DND-41 (cell line): ENCODE data around the gene CHMP4B.

ENCODE experiments used
- ATAC-seq: fragments of 200-7000 bp; cut with Tn5 transposase; 3 replicates; pipeline ENCODE4 v1.9.1; 2021; ENCODE audit warnings: low read depth; ENCODE audit not compliant: insufficient read depth
- DNase-seq: peaks from one replicate; pipeline ENCODE4 v3.0.0-alpha.2; 2020
- H2AFZ ChIP-seq: 2 replicates; pipeline ENCODE4 v1.6.0; 2012; ENCODE audit warnings: low read depth, low read length
- H3K27ac ChIP-seq: 2 replicates; pipeline ENCODE4 v1.5.1; 2012; ENCODE audit warnings: low read length, inconsistent platforms
- H3K27me3 ChIP-seq: fragments of 200-600 bp; sonication (generic); 2 replicates; pipeline ENCODE4 v1.6.0; 2012; ENCODE audit warnings: low read length, mild to moderate bottlenecking, inconsistent platforms; ENCODE audit not compliant: insufficient read depth, poor library complexity
- H3K36me3 ChIP-seq: 2 replicates; pipeline ENCODE4 v1.5.1; 2012; ENCODE audit warnings: low read length, inconsistent platforms; ENCODE audit not compliant: insufficient read depth
- H3K4me1 ChIP-seq: 2 replicates; pipeline ENCODE4 v1.5.1; 2012; ENCODE audit warnings: mild to moderate bottlenecking, low read length; ENCODE audit not compliant: insufficient read depth
- H3K4me2 ChIP-seq: 2 replicates; pipeline ENCODE4 v1.6.0; 2012; ENCODE audit warnings: mild to moderate bottlenecking, moderate library complexity, low read length, inconsistent platforms; ENCODE audit not compliant: insufficient read depth
- H3K4me3 ChIP-seq, 2 experiments: fragments of 200-600 bp in 1 of 2; shearing (Covaris generic) in 1 of 2; 2 replicates each; pipeline ENCODE4 v1.5.1; 2012 to 2016; ENCODE audit warnings: inconsistent platforms in 2 of 2, low read length in 2 of 2, mild to moderate bottlenecking in 2 of 2, low read depth in 1 of 2, moderate library complexity in 1 of 2
- H3K79me2 ChIP-seq: 2 replicates; pipeline ENCODE4 v1.6.0; 2012; ENCODE audit warnings: low read length, inconsistent platforms; ENCODE audit not compliant: insufficient read depth
- H3K9ac ChIP-seq: 2 replicates; pipeline ENCODE4 v1.6.0; 2012; ENCODE audit warnings: low read depth, mild to moderate bottlenecking, inconsistent platforms, low read length, moderate library complexity
- H3K9me3 ChIP-seq: 2 replicates; pipeline ENCODE4 v1.5.1; 2012; ENCODE audit warnings: low read length, moderate library complexity, mild to moderate bottlenecking, inconsistent platforms; ENCODE audit not compliant: insufficient read depth, severe bottlenecking
- H4K20me1 ChIP-seq: 2 replicates; pipeline ENCODE4 v1.6.0; 2012; ENCODE audit warnings: low read length; ENCODE audit not compliant: insufficient read depth
- CTCF ChIP-seq: IDR thresholded peaks from 2 replicates; pipeline ENCODE4 v1.5.1; 2012; ENCODE audit warnings: borderline replicate concordance, low read length, moderate library complexity, mild to moderate bottlenecking; ENCODE audit not compliant: poor library complexity, severe bottlenecking; ENCODE audit errors: extremely low read depth
- EZH2 ChIP-seq: IDR thresholded peaks from 3 replicates; pipeline ENCODE4 v1.6.1; 2012; ENCODE audit warnings: borderline replicate concordance, low read depth, mild to moderate bottlenecking, moderate library complexity, low read length, inconsistent platforms; ENCODE audit not compliant: severe bottlenecking

CHMP4B gene

DNA sequence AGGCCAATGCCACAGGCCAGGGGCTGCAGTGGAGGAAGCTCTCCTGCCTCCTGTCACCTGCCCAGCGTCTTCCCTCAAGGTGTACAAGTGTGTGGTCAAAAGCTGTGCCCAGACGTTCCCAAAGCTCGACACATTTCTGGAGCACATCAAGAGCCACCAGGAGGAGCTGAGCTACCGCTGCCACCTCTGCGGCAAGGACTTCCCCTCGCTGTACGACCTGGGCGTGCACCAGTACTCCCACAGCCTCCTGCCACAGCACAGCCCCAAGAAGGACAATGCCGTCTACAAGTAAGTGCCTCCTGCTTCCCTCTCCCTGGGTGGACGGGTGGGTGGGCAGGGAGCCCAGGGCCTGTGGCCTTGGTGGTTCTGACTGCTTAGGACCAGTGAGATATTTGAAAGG is 41.1 kb upstream of the CHMP4B start:
- no peak for ATAC-seq
- Histone ChIP-seq H3K9me3 (no peaks in the 10 kb centered on the region), H4K20me1 (no peaks in the 10 kb centered on the region), H3K79me2 (no peaks in the 10 kb centered on the region), H3K4me2 (no peak overlapping the region), H3K9ac (no peak overlapping the region), H3K4me1 (no peaks in the 10 kb centered on the region), H3K27me3 (no peaks in the 10 kb centered on the region), H3K4me3 (no peak overlapping the region), H3K27ac (no peak overlapping the region), H2AFZ (no peak overlapping the region), H3K36me3 (no peaks in the 10 kb centered on the region)
- no peak for TF ChIP-seq CTCF
- TF ChIP-seq EZH2, result no peak
- DNase-seq, result no peak

- TF ChIP-seq EZH2 (no peak), CTCF (no peak)
- Histone ChIP-seq H3K4me1 (no peaks in the 10 kb centered on the region), H3K9me3 (no peaks in the 10 kb centered on the region), H3K9ac (no peak overlapping the region), H4K20me1 (no peaks in the 10 kb centered on the region), H3K4me2 (no peak overlapping the region), H2AFZ (no peak overlapping the region), H3K27me3 (no peaks in the 10 kb centered on the region), H3K79me2 (no peaks in the 10 kb centered on the region), H3K36me3 (no peaks in the 10 kb centered on the region), H3K27ac (no peak overlapping the region), H3K4me3 (no peak overlapping the region)
- no peak for ATAC-seq
- DNase-seq, result no peak
These were observed 39.2 kb upstream of the CHMP4B start for GRCh38 chr20:33771938-33772337.

GRCh38 chr20:33772439-33772838 is 38.7 kb upstream of the CHMP4B start:
- TF ChIP-seq EZH2, result no peak
- no peak for TF ChIP-seq CTCF

More at GRCh38 chr20:33772439-33772838, 38.7 kb upstream of the CHMP4B start:
- Histone ChIP-seq H3K79me2 (no peaks in the 10 kb centered on the region), H3K4me2 (no peak overlapping the region), H2AFZ (no peak overlapping the region), H3K9ac (no peak overlapping the region), H3K4me1 (no peaks in the 10 kb centered on the region), H3K27ac (no peak overlapping the region), H3K9me3 (no peaks in the 10 kb centered on the region), H4K20me1 (no peaks in the 10 kb centered on the region), H3K36me3 (no peaks in the 10 kb centered on the region), H3K27me3 (no peaks in the 10 kb centered on the region), H3K4me3 (no peak overlapping the region)
- DNase-seq, result no peak
- no peak for ATAC-seq
